ENCODE measurements around the gene ARHGEF17. TPM values are rescaled to one million over a fixed set of nuclear protein-coding genes. Genes with fewer than 3 reads are reported as not detected.

The ARHGEF17 gene
- total and polyA plus RNA-seq, 2 of the 8 experiments (the other 6 are each of a cell fraction or from before 2014, with no cell fraction given): 11.3 to 14.6 TPM

DNA sequence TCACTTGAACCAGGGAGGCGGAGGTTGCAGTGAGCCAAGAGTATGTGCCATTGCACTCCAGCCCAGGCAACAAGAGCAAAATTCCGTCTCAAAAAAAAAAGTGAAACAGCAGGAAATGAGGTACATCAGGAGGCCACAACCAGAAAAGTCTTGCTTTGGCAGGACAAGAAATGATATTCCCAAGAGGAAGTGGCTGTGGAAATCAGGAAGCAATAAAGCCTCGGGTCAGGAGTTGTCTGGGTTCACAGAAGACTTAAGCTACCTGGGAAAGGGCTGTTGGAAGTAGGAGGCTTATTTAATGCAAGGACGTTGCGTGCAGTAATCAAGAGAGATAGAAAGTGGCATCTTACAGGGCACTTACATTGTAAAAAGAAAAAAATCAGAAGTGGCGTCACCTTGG is 58.9 kb downstream of the ARHGEF17 start (continued):
- no peak for TF ChIP-seq CEBPB (IDR thresholded peaks at IDR 0.05; ENCODE audit: low read depth, low read length)
- no peak for TF ChIP-seq POLR2AphosphoS5 (IDR thresholded peaks at IDR 0.05; ENCODE audit: low read depth, low read length)
- TF ChIP-seq NRF1 (IDR thresholded peaks at IDR 0.05; ENCODE audit: low read depth, low read length): no peak
- no peak for TF ChIP-seq POU5F1 (IDR thresholded peaks at IDR 0.05; ENCODE audit: low read depth, low read length)
- TF ChIP-seq BACH1 (IDR thresholded peaks at IDR 0.05; ENCODE audit: low read length): no peak

All from H1 (cell line).